CD4-positive, alpha-beta T cell treated with Interleukin-17A for 1 hour (primary cell): Measurements from ENCODE around the gene SKP2.
"Not testable (repeated sequence)": the region's sequence is repeated elsewhere in the genome, so short reads cannot be mapped to it uniquely, and the experiment has no call there.

ENCODE experiments used
- DNase-seq: peaks from one replicate; pipeline ENCODE4 v3.0.0-alpha.2; 2020

Gene SKP2

GRCh38 chr5:36151434-36152323 is at the start of gene SKP2, which contains the start of gene LMBRD2:
Gene SKP2, plus strand, starts transcription at chr5:36152111. Its CDS starts 152 bp downstream, at chr5:36152263.
Gene LMBRD2, minus strand, starts transcription at chr5:36151887. Its CDS starts 8,538 bp downstream, at chr5:36143349.
- peak; percentile 97 for DNase-seq

DNA sequence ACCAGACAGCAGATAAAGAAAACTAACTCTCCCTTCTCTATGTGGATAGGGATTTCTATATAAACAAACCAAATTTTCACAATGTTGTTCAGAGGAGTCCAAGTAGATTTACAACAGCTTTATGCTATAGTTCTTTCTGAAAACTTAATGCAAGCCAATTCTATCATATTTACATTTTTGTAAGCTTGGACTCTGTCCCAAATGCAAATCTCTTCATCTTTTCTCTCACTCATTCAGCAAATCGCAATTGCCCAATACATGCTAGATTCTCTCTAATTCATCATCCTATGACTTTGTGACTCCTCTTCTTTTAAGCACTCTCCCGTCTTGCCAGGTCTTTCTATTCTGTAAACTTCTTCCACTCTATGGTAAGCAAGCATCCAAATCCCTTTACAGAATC is 46.1 kb upstream of the SKP2 start:
- DNase-seq: no peak

- DNase-seq: no peak
Observed at GRCh38 chr5:36108758-36109460, 43.0 kb upstream of the SKP2 start.

DNA sequence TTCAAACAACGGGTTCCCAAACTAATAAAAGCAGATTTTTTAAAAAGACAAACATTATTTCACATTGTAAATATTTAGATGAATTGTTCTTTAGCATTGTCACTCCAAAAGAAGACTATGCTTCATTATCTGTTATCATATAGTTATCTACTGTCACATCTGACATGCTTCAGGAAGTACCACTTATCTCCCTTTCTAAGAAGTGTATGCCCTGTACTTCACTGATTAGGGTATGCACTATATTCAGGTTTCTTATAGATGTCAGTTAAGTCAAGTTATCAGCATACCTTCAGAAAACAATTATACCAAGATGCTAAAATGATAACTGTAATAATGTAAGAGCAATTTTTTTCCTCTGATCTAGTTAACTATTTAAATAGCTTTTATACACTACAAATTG is 40.7 kb upstream of the SKP2 start:
- no peak for DNase-seq

DNA sequence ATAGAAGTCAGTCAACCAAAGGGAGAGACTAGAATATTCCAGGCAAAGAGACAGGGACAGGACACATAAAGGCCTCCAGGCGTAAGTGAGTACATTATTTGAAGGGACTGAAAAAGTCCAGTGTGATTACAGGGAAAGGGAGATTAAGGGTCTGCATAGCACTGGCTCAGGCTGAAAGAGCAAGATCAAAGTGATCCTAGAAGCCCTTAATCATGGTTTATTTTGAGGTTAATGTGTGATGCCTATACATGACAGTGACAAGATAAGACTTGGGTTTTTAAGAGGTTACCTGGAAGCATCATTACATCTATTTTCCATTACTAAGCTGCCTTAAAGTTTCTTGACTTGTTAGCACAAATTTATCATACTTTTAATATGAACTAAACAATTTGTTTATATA is 26.0 kb upstream of the SKP2 start:
- no peak for DNase-seq

GRCh38 chr5:36128795-36129194 is 23.1 kb upstream of the SKP2 start:
- no peak for DNase-seq

- DNase-seq: not testable (repeated sequence)
Observed at GRCh38 chr5:36129666-36130065, 22.2 kb upstream of the SKP2 start.

- DNase-seq: not testable (repeated sequence)
Observed at GRCh38 chr5:36133009-36133408, 18.9 kb upstream of the SKP2 start.

DNA sequence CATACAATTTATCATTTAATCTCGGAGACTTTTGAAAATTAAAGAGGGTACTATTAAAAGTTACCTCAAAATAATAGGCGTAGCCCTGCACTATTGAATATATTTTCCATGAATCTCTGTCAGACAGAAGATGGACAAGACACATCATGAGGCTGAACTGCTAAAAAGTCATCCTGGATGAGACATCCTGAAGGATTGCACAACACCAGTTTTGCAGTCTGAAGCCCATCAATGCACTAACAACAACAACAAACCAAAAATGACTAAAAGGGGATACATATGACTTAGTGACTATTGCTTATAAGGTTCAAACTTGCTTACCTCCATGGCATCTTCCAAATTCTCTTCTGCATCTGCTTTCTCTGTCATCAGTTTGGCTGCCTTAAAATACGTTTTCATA is 15.9 kb upstream of the SKP2 start:
- DNase-seq: no peak

DNA sequence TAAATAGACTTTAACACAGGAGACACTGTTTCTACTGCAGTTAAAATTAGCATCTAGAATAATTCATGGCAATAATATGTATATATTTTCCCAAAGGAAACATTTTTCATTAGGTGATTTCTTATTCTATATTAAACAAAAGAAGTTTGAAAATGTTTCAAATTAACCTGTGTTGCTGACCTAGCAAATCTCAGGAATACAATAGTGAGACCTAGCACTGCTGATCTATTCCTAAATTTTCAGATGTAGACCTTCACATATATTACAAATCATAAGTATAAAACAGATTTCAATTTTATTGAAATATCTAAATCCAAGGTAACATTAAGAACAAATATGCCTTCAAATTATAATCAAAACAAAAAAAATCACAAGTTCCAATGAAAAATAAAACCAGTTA is 15.3 kb upstream of the SKP2 start:
- DNase-seq: no peak

GRCh38 chr5:36138900-36139683 is 12.8 kb upstream of the SKP2 start:
- DNase-seq: no peak

GRCh38 chr5:36145311-36145710 is 6.6 kb upstream of the SKP2 start:
- no peak for DNase-seq

GRCh38 chr5:36146390-36146789 is 5.5 kb upstream of the SKP2 start:
- no peak for DNase-seq

DNA sequence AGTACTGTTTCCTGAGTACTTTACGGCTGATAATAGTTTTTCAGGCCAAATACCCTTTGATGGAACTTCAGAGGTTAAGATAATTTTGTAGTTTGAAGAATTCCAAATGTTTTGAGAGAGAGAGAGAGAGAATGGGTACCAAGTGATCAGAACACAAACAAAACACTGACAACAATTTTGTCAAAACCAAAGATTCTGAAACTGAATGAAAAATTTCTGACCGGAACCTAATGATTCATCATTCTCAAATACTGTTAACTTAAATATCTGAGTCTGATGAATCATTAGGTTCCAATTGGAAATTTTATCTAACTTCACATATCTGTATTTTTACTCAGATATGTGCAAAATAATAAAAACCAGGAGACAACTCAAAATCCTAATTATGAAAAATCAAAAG is 4.2 kb upstream of the SKP2 start:
- DNase-seq: no peak

DNA sequence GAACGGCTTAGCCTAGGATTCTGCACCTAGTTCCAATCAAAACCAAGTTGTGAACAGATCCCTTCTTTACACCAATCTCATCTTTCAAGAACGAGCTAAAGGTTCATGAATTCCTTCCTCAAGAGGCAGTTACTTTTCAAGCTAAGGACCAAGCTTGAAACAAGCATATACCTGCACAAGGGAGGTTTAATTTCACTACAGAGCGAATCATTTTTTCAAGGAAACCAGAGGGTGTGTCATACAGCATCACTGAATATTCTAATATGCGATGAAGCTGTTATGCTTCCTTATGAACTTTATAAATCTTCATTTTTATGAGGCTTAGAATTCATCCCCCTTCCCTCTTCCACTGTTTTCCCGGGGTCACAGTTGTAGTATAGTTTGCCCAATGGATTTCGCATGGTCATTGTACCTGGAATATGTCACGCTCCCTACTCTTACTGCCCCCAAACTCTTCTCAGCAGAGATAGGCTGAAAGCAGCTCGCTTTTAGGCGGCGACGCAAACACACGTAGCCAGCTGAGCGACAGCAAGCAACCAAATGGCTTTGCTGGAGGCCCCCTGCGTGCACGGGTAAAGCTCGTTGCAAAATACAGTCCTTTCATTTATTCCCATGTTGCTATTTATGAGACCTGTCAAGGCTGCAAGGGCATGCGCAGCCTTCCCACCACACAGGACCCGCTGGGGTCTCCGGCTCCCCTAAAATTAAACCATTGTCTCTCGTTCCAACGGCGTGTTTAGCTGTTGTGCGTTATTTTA is 1.1 kb upstream of the SKP2 start:
- peak; percentile 29 for DNase-seq

DNA sequence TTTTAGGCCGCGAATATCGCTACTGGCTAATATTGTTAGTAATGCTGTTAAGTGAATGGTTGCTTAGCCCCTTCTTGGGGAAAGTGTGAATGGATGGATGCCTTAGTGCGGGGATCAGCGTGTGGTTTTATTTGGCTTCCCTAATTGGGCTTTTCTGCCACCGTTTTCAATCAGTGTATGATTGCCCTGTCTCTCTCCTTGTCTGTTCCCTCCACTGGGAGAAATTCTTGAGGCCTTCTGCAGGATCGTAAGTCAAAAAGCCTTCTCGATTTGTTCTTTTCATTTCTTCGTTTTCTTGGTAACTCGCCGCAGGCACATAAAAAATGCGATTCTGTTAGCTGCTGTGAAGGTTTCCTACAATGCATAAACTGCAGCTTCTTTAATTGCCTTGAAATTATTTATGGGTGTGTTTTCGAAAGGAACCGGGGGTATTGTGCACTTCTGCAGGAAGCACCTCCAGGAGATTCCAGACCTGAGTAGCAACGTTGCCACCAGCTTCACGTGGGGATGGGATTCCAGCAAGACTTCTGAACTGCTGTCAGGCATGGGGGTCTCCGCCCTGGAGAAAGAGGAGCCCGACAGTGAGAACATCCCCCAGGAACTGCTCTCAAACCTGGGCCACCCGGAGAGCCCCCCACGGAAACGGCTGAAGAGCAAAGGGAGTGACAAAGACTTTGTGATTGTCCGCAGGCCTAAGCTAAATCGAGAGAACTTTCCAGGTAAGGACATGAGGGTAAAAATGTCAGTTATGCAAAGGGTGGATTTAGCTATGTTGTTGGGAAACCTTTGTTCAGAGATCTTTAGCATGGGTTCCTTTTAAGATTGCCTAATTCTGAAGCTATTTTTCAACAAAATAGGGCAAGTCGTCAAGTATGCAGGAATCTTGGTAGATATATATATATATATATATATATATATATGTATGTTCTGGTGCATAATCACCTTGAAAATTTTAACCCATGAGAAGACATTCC is 700 bp downstream of the SKP2 start:
- peak; percentile 4 for DNase-seq

DNA sequence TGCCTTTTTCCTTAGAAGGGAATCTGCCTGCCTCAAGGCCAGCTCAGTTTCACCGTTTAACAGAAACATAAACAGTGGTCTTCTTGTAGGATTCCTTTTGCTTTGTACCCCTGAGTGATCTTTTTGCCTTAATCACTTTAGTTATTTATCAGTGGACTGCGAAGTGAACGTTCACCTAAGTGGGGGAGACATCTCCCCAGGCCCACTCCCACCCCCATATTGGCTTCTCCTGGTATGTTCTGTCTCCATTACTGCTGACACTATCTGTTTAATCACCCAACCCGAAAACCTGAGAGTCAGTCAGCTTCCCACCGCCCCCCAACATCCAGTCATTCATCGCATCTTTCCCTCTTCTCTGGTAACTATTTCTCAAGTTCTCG is 1.4 kb downstream of the SKP2 start:
- DNase-seq: no peak

DNA sequence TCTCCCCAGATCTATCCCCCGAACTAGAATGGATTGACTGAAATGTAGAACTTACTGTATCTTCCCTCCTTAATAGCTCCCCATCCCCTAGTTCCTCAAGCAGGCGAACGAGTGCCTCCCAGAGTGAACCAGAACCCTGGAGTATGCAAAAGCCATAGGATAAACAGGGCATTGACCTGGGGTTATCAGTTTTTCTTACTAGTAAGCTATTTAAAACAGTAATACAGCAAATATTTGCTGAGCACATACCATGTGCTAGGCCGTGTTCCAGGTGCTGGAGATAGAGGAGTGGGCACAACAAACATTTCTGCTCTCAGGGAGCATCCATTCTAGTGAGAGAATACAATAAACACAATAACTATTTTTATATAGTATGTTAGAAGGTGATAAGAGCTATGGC is 1.8 kb downstream of the SKP2 start:
- DNase-seq: no peak

GRCh38 chr5:36155291-36155690 is 3.4 kb downstream of the SKP2 start:
- no peak for DNase-seq

DNA sequence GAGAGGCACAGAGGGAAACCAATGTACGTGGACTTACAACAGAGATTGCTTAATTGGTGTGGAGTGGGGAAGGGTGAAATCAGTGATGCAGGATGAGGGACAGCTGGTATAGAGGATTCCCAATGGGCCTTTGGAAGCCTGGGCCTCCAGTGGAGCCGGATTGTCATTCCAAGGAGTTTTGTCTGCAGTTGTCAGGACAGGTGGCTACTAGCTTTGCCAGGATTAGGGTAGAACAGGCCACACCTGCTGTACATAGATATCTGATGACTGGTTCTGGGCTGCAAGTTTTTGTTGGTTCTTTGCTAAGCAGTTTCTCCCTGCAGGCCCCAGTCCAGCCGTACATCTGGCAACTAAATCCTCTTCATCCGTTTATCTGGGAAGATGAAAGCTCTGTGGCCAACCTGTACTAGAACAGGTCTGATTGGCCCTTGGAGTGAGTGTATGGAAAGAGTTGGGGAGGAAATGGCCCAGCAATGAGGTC is 4.2 kb downstream of the SKP2 start:
- DNase-seq: no peak

DNA sequence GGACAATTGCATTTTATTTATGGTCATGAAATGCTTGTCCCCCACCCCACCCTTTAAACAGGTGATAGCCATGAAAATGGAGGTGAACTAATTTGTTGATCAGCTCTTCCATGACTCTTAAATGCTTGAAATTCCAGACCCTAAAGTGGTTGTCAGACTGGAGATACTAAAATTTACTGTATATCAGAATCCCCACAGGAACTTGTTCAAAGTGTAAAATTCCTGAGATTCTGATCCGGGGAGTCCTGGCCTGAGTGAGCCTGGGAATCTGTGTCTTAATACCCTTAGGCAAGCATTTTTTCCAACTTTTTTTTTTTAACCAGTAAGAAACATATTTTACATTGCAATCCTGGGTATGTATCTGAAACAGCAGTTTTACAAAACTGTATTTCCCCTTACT is 4.7 kb downstream of the SKP2 start:
- DNase-seq: no peak
